ENCODE measurements around the gene MLLT3. TPM values are rescaled to one million over a fixed set of nuclear protein-coding genes. Genes with fewer than 3 reads are reported as not detected.

Gene MLLT3
- total and polyA plus RNA-seq, 2 of the 8 experiments (the other 6 are each of a cell fraction or from before 2014, with no cell fraction given), result 5.9 to 9.6 TPM

GRCh38 chr9:20390400-20390799 lies 231.9 kb downstream of the MLLT3 start:
- H4K91ac ChIP-seq (replicated peaks; ENCODE audit: insufficient read length, low read length), result no peak overlapping the region
- no peak overlapping the region for H2BK120ac ChIP-seq (replicated peaks; ENCODE audit: low read depth, low read length)
- no peak overlapping the region for H3K4me3 ChIP-seq (ENCODE audit: extremely low read depth in 1 of 4, insufficient read depth in 2 of 4, low read depth in 3 of 4, low read length in 4 of 4)
- no peak overlapping the region for H4K8ac ChIP-seq (ENCODE audit: extremely low read depth, insufficient read depth, low read length)
- H4K5ac ChIP-seq (ENCODE audit: insufficient read length, low read depth, low read length), result no peak overlapping the region
- ChIA-PET CTCF (ENCODE audit: partially characterized antibody) (interaction anchor here (2.0 kb wide), 1 partner anchor 11 kb away, joined by 5 read pairs; no protein-coding TSS in a partner anchor), POLR2A (ENCODE audit: partially characterized antibody) (interaction anchor here (0.6 kb wide), 1 partner anchor 524 kb away, joined by 5 read pairs; no protein-coding TSS in a partner anchor)
- H3K14ac ChIP-seq (ENCODE audit: insufficient read length), result no peak overlapping the region
- FAIRE-seq (no peak), DNase-seq (ENCODE audit: low read depth in 1 of 2, low spot score in 2 of 2) (no peak)
- H2AFZ ChIP-seq (ENCODE audit: low read length), result no peak overlapping the region
- peaks cover 0 to 3% (median 0%) of the 10 kb centered on the region in 4 experiments; a peak in 1 of 7 replicates for H3K4me1 ChIP-seq (replicated peaks in 1 of 4; ENCODE audit: control insufficient read depth in 3 of 4, insufficient read depth in 4 of 4, low read length in 3 of 4)
- H3K9ac ChIP-seq (replicated peaks in 1 of 4; ENCODE audit: extremely low read depth in 1 of 4, low read depth in 3 of 4, low read length in 3 of 4), result no peak overlapping the region
- H3K23me2 ChIP-seq (ENCODE audit: low read depth, low read length), result no peaks in the 10 kb centered on the region
- no peaks in the 10 kb centered on the region for H3K9me3 ChIP-seq (ENCODE audit: insufficient read depth in 2 of 2, low read depth in 1 of 2, low read length in 1 of 2)
- no peak overlapping the region for H3K4ac ChIP-seq (replicated peaks; ENCODE audit: insufficient read length, low read depth, low read length)
- no peak overlapping the region for H3K56ac ChIP-seq (replicated peaks; ENCODE audit: insufficient read length, low read depth, low read length)
- H2BK15ac ChIP-seq (ENCODE audit: low read length), result no peak overlapping the region
- no peaks in the 10 kb centered on the region for H3K27me3 ChIP-seq (replicated peaks in 1 of 4; ENCODE audit: control insufficient read depth in 3 of 4, extremely low read depth in 1 of 4, insufficient read depth in 3 of 4, low read length in 3 of 4)
- no peak overlapping the region for H3K23ac ChIP-seq (ENCODE audit: insufficient read length)
- no peaks in the 10 kb centered on the region for H4K20me1 ChIP-seq (replicated peaks in 1 of 2; ENCODE audit: control insufficient read depth in 1 of 2, insufficient read depth in 2 of 2, low read length in 2 of 2)
- H2BK20ac ChIP-seq (ENCODE audit: low read length), result no peak overlapping the region
- H3K36me3 ChIP-seq (ENCODE audit: control insufficient read depth in 2 of 4, insufficient read depth in 4 of 4, low read length in 3 of 4), result no peaks in the 10 kb centered on the region
- no peaks in the 10 kb centered on the region for H3K79me2 ChIP-seq (ENCODE audit: control insufficient read depth in 1 of 2, insufficient read depth in 2 of 2, low read length in 2 of 2)
- H3K27ac ChIP-seq (ENCODE audit: low read depth, low read length), result no peak overlapping the region
- no peak overlapping the region for H2AK5ac ChIP-seq (ENCODE audit: low read depth, low read length)
- no peak overlapping the region for H2BK12ac ChIP-seq (ENCODE audit: low read depth, low read length)
- H2BK5ac ChIP-seq (ENCODE audit: low read depth, low read length), result no peak overlapping the region
- no peak overlapping the region for H3K18ac ChIP-seq (ENCODE audit: extremely low read depth, low read length)
- no peak overlapping the region for H3K4me2 ChIP-seq (ENCODE audit: insufficient read depth in 1 of 2, low read depth in 2 of 2, low read length in 2 of 2)
- no peaks in the 10 kb centered on the region for H3K79me1 ChIP-seq (ENCODE audit: low read depth, low read length)
- TF ChIP-seq YY1 (IDR thresholded peaks at IDR 0.05; ENCODE audit: low read depth, low read length) (no peak), ATF3 (IDR thresholded peaks at IDR 0.05; ENCODE audit: insufficient read depth, low read depth, low read length) (no peak), POU5F1 (IDR thresholded peaks at IDR 0.05; ENCODE audit: low read depth, low read length) (no peak)

Measured in H1 (cell line).